PC-3 (cell line): ENCODE data around the gene ADAD2. TPM values are rescaled to one million over a fixed set of nuclear protein-coding genes. Genes with fewer than 3 reads are reported as not detected.

ENCODE experiments used
- ATAC-seq: fragments of 200-7000 bp; cut with Tn5 transposase; 2 replicates; pipeline ENCODE4 v1.9.1; 2020; ENCODE audit warnings: mild to moderate bottlenecking, moderate library complexity
- BruUV-seq: library from RNA; stranded (reverse); fragments of 400-500 nt; replicated peaks from 2 replicates; lab custom pipeline; 2021; lab: Mats Ljungman, UMichigan
- CTCF ChIA-PET: fragments of 300-600 bp; sonication (Branson Sonifier 250); formaldehyde crosslinking; loops from one replicate; lab custom pipeline; 2022; ENCODE audit warnings: antibody characterized with exemption; lab: Charles Lee
- POLR2A ChIA-PET: fragments of 300-600 bp; sonication (Branson Sonifier 250); formaldehyde crosslinking; loops from one replicate; lab custom pipeline; 2022; ENCODE audit warnings: antibody characterized with exemption; ENCODE audit not compliant: unreplicated experiment; lab: Charles Lee
- DNase-seq: peaks from one replicate; pipeline ENCODE4 v3.0.0-alpha.2; 2015
- H2AFZ ChIP-seq: fragments of 300-600 bp; sonication (generic); 2 replicates; pipeline ENCODE4 v1.6.0; 2016; ENCODE audit warnings: antibody characterized with exemption, low read length
- H3F3A ChIP-seq: fragments of 300-600 bp; sonication (generic); one replicate; pipeline ENCODE4 v1.6.0; 2017; ENCODE audit warnings: antibody characterized with exemption, low read length, control low read depth, mild to moderate bottlenecking; ENCODE audit not compliant: unreplicated experiment
- H3K27ac ChIP-seq: fragments of 300-600 bp; sonication (generic); 2 replicates; pipeline ENCODE4 v1.5.1; 2016; ENCODE audit warnings: mild to moderate bottlenecking, low read length
- H3K27me3 ChIP-seq: fragments of 300-600 bp; sonication (generic); 2 replicates; pipeline ENCODE4 v1.6.1; 2016; ENCODE audit warnings: low read length, mixed read lengths
- H3K36me3 ChIP-seq: fragments of 300-600 bp; sonication (generic); 2 replicates; pipeline ENCODE4 v1.6.1; 2016; ENCODE audit warnings: low read depth, mixed run types, low read length, mixed read lengths
- H3K4me1 ChIP-seq: fragments of 300-600 bp; sonication (generic); 2 replicates; pipeline ENCODE4 v1.5.1; 2016; ENCODE audit warnings: low read length; ENCODE audit not compliant: insufficient read depth
- H3K4me2 ChIP-seq: fragments of 300-600 bp; sonication (generic); 2 replicates; pipeline ENCODE4 v1.6.0; 2016; ENCODE audit warnings: low read length
- H3K4me3 ChIP-seq: fragments of 300-600 bp; sonication (generic); 2 replicates; pipeline ENCODE4 v1.5.1; 2016; ENCODE audit warnings: mild to moderate bottlenecking, low read length, mixed read lengths
- H3K79me2 ChIP-seq: fragments of 300-600 bp; sonication (generic); 2 replicates; pipeline ENCODE4 v1.6.1; 2017; ENCODE audit warnings: low read length, mixed read lengths
- H3K9ac ChIP-seq: fragments of 300-600 bp; sonication (generic); 2 replicates; pipeline ENCODE4 v1.6.0; 2016; ENCODE audit warnings: mild to moderate bottlenecking, low read length
- H3K9me2 ChIP-seq: fragments of 300-600 bp; sonication (generic); replicated peaks from 2 replicates; pipeline ENCODE4 v1.6.1; 2016; ENCODE audit warnings: mixed run types, low read length, mixed read lengths
- H3K9me3 ChIP-seq: fragments of 300-600 bp; sonication (generic); 2 replicates; pipeline ENCODE4 v1.6.1; 2016; ENCODE audit warnings: low read length, mixed read lengths
- H4K20me1 ChIP-seq: fragments of 300-600 bp; sonication (generic); 2 replicates; pipeline ENCODE4 v1.6.1; 2016; ENCODE audit warnings: low read length, mixed read lengths
- CTCF ChIP-seq: fragments of 300-600 bp; sonication (generic); conservative IDR thresholded peaks from 2 replicates; pipeline ENCODE4 v1.5.1; 2017; ENCODE audit warnings: antibody characterized with exemption, low read depth, mild to moderate bottlenecking, low read length
- EZH2 ChIP-seq: fragments of 300-600 bp; sonication (generic); IDR thresholded peaks from one replicate; pipeline ENCODE4 v1.6.1; 2017; ENCODE audit warnings: antibody characterized with exemption, mild to moderate bottlenecking, low read length; ENCODE audit not compliant: unreplicated experiment
- EZH2phosphoT487 ChIP-seq: fragments of 300-600 bp; sonication (generic); IDR thresholded peaks from 2 replicates; pipeline ENCODE4 v1.6.1; 2018; ENCODE audit warnings: mild to moderate bottlenecking, antibody characterized with exemption, low read length, borderline replicate concordance
- intact Hi-C: fragments of 100-400 bp; cut with micrococcal nuclease; formaldehyde crosslinking; loops from 2 replicates; pipeline ENCODE4 v1.9.0; 2023
- total RNA-seq: library from RNA; depleted of rRNA; stranded (reverse); fragments of >200 nt; gene quantifications from 2 replicates; pipeline ENCODE4 v1.2.3, GENCODE V29; 2014

Gene ADAD2
- total RNA-seq, 1 experiment from 2014 or later, result not detected

GRCh38 chr16:84182680-84183571 lies 8.0 kb upstream of the ADAD2 start:
- H3K9ac ChIP-seq, result no peak overlapping the region
- no peaks in the 10 kb centered on the region for H3F3A ChIP-seq
- no peak for DNase-seq
- peaks cover 28% of the 10 kb centered on the region for H3K79me2 ChIP-seq
- ChIA-PET CTCF (no interaction called here), POLR2A (no interaction called here)
- no peaks in the 10 kb centered on the region for H3K9me3 ChIP-seq
- H3K4me3 ChIP-seq, result no peak overlapping the region
- no peaks in the 10 kb centered on the region; the same call in 1 of the 2 replicates for H3K36me3 ChIP-seq
- intact Hi-C loops, result no loop called here
- H3K27ac ChIP-seq, result no peak overlapping the region
- H3K4me1 ChIP-seq, result peaks cover 2% of the 10 kb centered on the region; the same call in 1 of the 2 replicates
- H4K20me1 ChIP-seq, result no peaks in the 10 kb centered on the region
- H3K4me2 ChIP-seq, result no peak overlapping the region
- TF ChIP-seq EZH2 (no peak), CTCF (no peak), EZH2phosphoT487 (no peak)
- ATAC-seq, result no peak
- H2AFZ ChIP-seq, result no peak overlapping the region
- BruUV-seq, result no TSS peak
- H3K9me2 ChIP-seq, result no peaks in the 10 kb centered on the region
- no peaks in the 10 kb centered on the region for H3K27me3 ChIP-seq

GRCh38 chr16:84183572-84183875 lies 7.4 kb upstream of the ADAD2 start:
- H3K4me3 ChIP-seq, result no peak overlapping the region
- H3K36me3 ChIP-seq, result no peaks in the 10 kb centered on the region; the same call in 1 of the 2 replicates
- no peaks in the 10 kb centered on the region for H3K4me1 ChIP-seq
- no peak overlapping the region for H3K27ac ChIP-seq
- no peak for ATAC-seq
- no peak overlapping the region for H2AFZ ChIP-seq
- BruUV-seq, result no TSS peak
- no peaks in the 10 kb centered on the region for H3F3A ChIP-seq
- TF ChIP-seq EZH2phosphoT487 (no peak), CTCF (no peak), EZH2 (no peak)
- no peaks in the 10 kb centered on the region for H3K9me3 ChIP-seq
- peaks cover 28% of the 10 kb centered on the region for H3K79me2 ChIP-seq
- no peak overlapping the region for H3K4me2 ChIP-seq
- ChIA-PET POLR2A (no interaction called here), CTCF (interaction anchor here (0.7 kb wide), 1 partner anchor 254 kb away, joined by 3 read pairs; no protein-coding TSS in a partner anchor)
- no peaks in the 10 kb centered on the region for H3K9me2 ChIP-seq
- intact Hi-C loops, result no loop called here
- no peak for DNase-seq
- no peaks in the 10 kb centered on the region for H3K27me3 ChIP-seq
- H3K9ac ChIP-seq, result no peak overlapping the region
- H4K20me1 ChIP-seq, result no peaks in the 10 kb centered on the region
